Posterior cingulate gyrus (tissue), 11 donors: ENCODE measurements around the gene DDO.
"Not testable (repeated sequence)": the region's sequence is repeated elsewhere in the genome, so short reads cannot be mapped to it uniquely, and the experiment has no call there.

ENCODE experiments used
- DNase-seq, 10 donors: peaks; one replicate each; pipeline versions ENCODE4 v3.0.0 to v3.0.0-alpha.2; 2020 to 2021; ENCODE audit warnings: mixed read lengths in 3 of 10
- intact Hi-C: fragments of 100-400 bp; cut with DNase I; formaldehyde crosslinking; loops from one replicate; pipeline ENCODE4 v1.15.1; 2023

The DDO gene

DNA sequence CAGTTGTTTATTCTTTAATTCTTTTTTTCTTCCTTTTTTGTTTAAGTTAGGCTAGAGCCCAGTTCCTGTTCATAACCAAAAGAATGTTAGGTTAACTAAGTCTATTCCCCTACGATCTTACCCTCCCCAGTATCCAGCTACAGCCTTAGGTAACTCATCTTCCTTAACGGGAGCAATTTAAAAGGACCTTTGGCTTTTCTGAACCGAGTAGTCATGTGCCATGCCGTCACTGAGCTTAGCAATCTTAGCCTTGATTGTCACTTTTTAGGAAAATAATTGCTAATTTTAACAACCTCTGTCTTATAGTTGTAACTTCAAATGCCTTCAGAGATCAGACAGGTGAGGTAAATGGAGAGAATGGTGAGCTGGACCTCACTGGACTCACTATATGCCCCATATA is 63.4 kb downstream of the DDO start:
- DNase-seq, result no peak
- intact Hi-C loops, result loop anchor here (10.0 kb wide), 1 partner anchor 67 kb away; no protein-coding TSS in a partner anchor

DNA sequence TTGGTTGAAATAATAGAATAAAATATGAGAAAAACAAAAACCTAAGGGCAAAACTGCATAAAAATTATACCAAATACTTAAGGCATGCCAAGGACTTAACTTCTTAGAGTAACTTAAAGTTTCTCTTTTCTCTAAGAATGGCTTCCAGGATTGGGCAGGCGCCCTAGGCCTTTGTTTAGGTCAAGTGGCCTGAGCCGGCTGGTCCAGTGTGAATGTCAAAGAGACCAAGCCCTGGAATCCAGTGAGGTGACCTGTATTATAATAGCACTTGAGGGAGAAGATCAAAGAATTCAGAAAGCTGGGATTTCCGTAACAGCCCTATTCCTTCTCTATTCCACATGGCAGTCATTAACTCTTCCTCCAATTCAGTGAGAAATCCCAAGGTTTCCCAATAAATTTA is 63.8 kb downstream of the DDO start:
- no peak for DNase-seq

GRCh38 chr6:110350593-110350992 is 64.8 kb downstream of the DDO start:
- intact Hi-C loops, result loop anchor here (10.0 kb wide), 1 partner anchor 66 kb away; no protein-coding TSS in a partner anchor
- not testable (repeated sequence) for DNase-seq

More for the DNA sequence above, 63.8 kb downstream of the DDO start:
- intact Hi-C loops, result loop anchor here (10.0 kb wide), 1 partner anchor 67 kb away; no protein-coding TSS in a partner anchor

DNA sequence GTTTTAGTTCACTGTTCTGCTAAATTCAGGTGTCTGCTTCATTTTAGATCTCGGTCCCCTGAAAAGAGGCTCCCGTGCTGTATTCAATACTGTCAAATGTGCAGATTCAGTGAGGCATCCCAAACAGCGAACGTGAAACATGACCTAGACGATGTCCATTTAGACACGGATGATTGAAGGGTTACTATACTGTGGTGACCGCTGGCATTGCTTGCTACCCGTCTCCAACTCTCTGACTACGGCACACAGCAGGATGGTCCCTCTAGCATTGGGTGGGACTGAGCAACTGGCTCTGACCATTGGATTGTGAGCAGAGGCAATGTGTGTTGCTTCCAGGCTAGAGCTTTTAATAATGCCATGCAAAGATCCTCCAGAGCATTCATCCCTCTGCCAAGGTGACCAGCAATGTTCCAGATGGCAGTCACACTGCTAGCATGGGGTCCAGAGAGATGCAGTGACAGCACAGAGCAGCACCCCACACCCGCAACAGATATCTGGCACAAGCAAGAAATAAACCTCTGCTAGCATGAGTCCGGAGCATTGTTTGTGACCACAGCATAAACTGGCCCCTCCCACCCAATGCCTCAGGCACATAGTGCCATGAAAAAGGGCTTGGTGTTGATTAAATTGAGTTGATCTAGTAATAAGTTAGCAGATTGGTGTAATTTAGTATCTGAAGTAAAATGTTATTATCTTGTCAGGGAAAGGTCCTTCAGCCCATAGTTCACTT is 66.2 kb downstream of the DDO start:
- DNase-seq, result no peak
- intact Hi-C loops, result no loop called here

DNA sequence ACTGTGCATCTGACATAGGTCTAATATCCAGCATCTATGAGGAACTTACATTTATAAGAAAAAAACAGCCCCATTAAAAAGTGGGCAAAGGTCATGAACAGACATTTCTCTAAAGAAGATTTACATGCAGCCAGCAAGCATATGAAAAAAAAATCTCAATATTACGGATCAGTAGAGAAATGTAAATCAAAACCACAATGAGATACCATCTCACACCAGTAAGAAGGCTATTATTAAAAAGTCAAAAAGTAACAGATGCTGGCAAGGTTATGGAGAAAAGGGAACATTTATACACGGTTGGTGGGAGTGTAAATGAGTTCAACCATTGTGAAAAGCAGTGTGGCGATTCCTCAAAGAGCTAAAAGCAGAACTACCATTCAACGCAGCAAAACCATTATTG is 70.3 kb downstream of the DDO start:
- no peak for DNase-seq
- intact Hi-C loops, result no loop called here

DNA sequence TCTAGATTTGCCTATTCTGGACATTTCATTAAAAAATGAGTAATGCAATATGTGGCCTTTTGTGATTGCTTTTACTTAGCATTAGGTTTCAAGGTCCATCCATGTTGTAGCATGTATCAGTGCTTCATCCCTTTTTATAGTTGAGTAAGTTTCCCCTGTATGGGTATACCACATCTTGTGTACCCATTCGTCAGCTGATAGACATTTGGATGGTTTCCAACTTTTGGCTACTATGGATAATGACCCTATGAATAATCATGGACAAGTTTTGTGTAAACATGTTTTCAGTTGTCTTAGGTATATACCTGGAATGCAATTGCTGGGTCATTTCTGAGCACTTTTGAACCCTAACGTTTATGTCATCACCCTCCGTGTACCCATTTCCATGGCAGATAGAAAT is 72.6 kb downstream of the DDO start:
- intact Hi-C loops, result no loop called here
- DNase-seq, result no peak
